HG02973 (cell line): ENCODE data around the gene CDC37.
"Not testable (repeated sequence)": the region's sequence is repeated elsewhere in the genome, so short reads cannot be mapped to it uniquely, and the experiment has no call there.

Experiments
- ATAC-seq: cut with Tn5 transposase; IDR thresholded peaks from one replicate; pipeline ENCODE4 v1.9.1; 2021; ENCODE audit warnings: moderate library complexity; ENCODE audit not compliant: unreplicated experiment

The CDC37 gene

DNA sequence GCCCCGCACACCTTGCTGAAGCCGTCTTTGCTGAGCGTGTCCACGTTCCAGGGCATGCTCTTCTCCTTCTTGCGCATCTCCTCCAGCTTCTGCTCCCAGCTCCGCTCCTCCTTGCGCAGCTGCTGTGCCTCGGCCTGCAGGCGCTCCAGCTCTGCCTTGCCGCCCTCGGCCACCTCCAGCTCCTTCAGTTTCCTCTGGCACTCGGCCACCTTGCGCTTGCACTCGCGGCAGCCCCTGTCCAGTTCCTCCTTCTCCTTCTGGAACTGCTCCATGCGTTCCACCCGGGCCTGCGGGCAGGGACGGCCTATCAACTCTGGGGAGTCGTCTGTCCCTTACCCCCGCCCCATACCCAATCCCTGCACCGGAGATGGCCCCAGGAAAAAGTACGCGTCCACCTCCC is 7.4 kb downstream of the CDC37 start:
- ATAC-seq = no peak

DNA sequence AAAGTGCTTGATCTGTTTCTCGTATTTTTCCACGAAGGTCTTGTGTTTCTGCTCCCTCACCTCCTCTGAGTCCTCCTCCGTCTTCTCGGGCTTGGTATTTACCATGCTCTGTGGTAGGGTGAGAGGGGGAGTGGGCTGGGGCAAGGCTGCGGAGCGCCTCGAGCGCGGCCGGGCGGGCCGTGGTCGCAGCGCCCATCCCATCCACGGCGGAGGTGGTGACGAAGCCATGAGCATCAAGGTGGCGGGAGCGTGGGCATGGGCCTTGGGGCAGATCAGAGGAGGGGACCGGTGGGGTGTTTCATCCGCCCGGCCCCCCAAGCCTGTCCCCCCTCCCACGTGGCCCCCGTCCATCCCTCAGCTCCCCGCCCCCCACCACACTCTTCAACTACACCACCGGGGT is 7.9 kb downstream of the CDC37 start:
- no peak for ATAC-seq

DNA sequence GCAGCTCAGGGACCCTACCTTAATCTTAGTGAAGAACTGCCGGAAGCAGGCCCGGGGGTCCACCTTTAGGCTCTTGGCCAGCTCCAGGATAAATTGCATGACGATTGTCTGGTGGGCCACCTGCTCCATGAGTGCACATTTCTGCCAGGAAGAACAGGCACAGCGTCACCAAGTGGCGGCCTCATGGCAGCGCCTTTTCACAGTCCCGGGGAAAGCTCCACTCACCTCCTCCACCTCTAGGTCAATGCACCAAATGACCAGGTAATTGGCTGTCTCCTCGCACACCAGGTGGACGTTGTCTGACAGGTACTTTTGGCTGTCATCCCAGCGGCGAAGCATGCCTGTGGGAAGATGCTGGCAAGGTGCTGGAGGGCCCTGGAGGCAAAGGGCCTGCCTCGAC is 8.3 kb downstream of the CDC37 start:
- no peak for ATAC-seq

DNA sequence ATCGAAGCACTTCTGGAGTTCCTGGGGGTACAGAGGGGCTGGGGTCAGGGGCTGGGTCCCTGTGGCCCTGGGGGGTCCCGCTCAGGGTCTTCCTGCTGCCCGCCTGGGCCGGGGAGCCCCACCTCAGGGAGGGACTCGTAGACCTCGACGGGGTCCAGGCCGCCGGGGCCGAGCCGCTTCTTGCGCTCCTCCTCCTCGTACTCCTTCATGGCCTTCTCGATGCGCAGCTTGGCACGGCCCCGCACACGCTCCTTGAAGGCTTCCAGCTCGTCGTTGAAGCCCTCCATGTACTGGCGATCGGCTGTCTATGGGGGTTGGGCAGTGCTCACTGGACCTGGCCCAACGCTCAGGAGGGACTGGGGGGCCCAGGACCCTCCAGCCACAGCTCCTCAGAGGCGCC is 10.2 kb downstream of the CDC37 start:
- ATAC-seq = no peak

DNA sequence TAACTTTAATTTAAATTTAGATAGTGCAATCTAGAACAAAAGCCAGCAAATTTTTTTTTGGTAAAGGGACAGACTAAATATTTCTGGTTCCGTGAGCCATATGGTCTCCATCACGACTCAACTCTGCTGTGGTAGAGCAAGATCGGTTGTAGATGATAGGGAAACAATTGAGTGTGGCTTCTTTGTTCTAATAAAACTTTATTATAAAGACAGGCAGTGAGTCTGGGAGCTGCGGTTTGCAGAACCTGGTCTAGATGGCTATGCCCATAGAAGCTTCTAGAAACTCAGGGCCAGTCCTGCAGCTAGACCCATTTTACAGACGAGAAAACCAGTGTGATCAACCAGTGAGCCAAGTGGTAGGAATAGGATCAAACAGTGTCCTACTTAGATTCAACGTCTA is 11.2 kb downstream of the CDC37 start:
- ATAC-seq = no peak

DNA sequence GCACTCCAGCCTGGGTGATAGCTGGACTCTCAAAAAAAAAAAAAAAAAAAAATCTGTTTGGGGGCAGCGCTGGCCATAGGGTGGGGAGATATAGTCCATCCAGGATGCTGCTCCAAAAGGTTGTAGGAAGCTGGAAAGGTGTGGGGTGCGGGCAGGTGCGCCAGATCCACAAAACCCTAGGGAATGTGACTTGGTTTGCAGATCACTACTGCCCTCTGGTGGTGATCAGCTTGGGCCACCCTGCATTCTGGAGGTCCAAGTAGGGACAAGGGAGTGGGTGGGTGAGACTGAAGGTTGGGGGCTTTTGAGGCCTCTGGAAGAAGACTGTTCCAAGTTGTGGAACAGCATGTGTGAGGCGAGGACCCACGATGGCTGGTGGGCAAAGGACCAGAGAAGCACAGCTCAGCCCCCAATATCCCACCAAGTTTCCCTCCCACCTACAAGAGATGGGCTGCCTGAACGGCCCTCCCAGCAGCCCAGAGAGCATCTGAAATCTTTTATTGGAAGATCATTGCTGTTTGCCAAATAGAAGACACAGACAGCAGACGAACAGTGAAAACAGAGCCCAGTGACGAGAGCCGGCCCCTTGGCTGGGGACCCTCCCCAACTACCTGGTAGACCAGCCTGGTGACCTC is 12.6 kb downstream of the CDC37 start:
- ATAC-seq = no peak

DNA sequence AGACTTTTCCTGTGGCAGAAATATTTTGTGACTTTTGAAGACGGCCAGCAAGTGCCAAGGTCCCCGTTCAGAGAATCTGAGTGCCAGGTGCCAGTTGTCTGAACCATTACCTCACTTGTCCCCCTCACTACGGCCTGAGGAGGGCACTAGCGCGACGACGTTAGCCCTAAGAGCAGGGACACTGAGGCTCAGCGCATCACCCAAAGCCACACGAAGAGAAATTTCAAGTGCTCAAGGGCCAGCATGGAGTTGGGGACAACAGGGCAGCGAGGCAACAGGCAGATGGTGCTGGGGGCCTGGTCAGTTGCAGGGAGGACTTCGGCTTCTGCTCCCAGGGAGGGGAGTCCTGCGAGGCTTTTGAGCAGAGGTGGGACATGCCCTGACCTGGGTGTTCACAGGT is 13.5 kb downstream of the CDC37 start:
- ATAC-seq = no peak

DNA sequence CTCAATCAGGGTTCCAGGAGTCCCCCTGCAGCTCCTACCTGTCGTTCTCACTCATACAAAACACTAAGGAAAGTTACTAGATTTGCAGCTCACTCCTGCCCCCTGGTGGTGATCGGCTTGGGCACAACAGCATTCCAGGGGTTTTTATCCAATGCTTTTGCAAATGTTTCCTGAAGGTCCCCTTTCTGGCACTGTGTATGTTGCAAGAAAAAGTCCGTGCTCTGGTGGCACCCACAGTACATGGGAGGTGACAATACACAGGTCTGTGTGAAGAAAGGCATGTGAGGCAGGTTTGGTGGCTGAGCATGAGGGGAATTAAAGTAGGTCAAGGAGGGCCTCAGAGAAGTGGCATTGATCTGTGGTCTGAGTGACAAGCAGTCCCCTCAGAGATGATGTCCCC is 14.4 kb downstream of the CDC37 start:
- ATAC-seq = no peak

DNA sequence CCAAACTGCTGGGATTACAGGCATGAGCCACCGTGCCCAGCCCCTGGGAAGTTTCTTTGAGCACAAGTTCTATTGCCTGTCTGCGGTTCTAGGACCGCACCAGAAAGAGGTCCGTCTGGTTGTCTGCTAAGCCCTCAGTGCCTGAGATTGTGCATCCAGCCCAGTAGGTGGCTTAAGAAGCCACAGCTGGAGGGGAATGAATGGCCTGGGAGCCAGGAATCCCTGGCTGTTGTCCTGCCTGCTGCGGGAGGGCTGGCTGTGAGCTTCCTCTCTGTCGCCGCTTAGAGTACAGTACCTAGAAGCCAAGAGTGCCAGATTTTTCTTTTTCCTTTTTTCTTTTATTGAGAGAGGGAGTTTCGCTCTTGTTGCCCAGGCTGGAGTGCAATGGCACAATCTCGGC is 18.8 kb downstream of the CDC37 start:
- ATAC-seq = no peak

DNA sequence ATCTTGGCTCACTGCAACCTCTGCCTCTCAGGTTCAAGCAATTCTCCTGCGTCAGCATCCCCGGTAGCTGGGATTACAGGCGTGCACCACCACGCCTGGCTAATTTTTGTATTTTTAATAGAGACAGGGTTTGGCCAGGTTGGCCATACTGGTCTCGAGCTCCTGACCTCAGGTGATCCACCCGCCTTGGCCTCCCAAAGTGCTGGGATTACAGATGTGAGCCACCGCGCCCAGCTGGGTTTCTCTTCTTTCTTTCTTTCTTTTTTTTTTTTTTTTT is 20.2 kb downstream of the CDC37 start:
- not testable (repeated sequence) for ATAC-seq

DNA sequence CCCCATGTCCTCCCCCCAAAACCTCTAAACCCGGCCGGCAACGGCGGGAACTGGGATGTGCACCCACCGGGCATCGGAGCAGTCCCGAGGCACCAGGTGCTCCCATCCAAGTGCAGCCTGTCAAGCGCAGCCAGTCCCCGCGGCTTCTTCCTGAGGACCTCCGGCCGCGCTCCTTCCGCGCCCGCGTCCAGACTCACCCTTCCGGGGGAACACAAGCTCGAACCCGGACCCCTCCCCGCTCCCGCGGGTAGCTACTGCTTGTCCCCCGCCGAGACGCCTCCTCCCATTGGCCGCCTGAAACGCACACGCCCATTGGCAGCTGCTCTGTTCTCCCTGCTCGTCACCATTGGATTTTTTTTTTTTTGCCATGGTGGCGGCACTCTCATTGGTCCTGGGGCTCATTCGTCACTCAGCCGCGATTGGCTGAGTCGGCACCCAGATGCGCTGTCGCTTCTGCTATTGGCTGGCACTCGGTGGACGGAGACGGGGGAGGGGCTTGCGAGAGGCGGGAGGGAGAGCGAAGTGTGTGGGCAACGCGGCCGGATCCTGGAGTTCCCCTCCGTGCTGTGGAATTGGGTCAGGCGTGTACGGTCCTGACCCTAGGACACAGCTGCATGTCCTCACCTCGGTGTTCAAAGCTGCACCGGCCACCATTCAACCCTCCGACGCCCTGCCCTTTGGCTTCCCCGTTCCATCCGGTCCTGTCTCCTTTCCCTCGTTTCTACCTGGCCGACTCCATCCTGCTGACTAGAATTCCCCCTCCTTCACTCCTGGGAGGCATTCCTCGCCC is 22.8 kb downstream of the CDC37 start, which contains the start of gene TYK2:
TYK2 (minus strand) TSS at position 260 of the 790 bp plus-strand sequence. CDS start 2,166 bp downstream, outside the sequence.
- ATAC-seq = peak; percentile 81

DNA sequence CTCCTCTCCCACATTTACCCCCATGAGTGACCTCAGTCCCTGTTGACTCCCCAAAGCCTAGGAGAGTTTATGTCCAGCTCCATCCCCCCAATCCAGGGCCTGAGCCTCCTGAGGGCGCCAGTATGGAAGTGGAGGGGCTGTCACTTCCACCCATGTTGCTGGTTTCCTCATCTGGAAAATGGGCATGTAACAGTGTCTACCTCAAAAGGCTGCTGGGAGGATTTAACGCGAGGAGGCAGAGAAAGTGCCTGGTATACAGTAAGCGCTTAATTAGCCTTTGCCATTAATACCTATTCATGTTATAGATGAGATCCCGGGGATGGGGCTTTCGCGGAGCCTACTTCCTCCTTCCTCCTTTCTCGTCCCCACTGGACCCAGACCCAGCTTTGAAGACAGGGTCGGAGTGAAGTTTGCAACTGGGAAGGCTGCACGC is 23.4 kb downstream of the CDC37 start:
- ATAC-seq = no peak

DNA sequence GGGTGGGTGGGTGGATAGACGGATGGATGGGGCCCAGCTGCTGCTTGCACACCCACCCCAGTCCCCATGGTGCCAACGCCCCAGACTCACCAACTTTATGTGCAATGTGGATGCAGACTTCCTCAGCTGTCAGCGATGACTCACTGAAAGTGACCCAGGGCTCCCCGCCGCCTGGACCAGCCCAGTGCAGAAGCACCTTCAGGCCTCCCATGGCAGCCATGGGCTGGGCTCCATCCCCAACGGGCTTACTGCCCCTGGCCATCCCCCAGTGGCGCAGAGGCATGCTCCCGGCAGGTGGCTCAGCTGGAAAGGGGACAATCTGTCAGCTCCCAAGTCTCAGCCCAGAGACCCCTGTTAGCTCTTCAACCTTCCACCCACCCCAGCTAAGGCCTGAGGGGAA is 25.2 kb downstream of the CDC37 start:
- ATAC-seq = no peak

DNA sequence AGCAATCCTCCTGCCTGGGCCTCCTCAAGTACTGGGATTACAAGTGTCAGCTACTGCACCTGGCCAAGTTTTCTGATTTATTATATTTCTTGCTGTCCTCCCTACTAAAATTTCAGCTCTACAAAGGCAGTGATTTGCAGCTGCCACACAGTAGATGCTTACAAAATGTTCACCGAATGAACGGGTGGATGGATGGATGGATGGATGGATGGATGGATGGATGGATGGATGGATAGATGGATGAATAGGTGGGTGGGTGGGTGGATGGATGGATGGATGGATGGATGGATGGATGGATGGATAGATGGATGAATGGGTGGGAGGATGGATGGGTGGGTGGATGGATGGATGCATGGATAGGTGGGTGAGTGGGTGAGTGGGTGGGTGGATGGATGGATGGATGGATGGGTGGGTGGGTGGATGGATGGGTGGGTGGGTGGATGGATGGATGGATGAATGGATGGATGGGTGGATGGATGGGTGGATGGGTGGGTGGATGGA is 26.2 kb downstream of the CDC37 start:
- ATAC-seq = not testable (repeated sequence)

DNA sequence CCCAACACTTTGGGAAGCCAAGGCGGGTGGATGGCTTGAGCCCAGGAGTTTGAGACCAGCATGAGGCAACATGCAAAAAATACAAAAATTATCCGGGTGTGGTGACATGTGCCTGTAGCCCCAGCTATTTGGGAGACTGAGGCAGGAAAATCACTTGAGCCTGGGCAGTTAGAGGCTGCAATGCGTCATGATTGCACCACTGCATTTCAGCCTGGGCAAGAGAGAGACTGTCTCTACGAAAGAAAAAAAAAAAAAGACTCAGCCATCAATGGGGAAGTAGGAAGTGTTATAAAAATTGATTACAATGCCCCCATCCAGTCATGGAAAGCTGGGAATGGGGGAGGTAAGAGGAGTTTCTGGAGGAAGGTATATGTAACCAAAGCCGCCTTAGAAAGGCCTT is 28.4 kb downstream of the CDC37 start:
- no peak for ATAC-seq

DNA sequence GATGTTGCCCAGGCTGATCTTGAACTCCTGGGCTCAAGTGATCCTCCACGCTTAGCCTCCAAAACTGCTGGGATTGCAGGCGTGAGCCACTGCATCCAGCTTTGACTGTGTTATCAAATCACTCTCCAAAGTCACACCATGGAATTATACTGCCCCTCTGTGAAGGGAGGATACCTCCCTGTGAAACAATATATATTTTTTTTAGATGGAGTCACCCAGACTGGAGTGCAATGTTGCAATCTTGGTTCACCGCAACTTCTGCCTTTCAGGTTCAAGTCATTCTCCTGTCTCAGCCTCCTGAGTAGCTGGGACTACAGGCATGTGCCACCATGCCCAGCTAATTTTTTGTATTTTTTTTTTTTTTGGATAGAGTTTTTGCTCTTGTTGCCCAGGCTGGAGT is 30.7 kb downstream of the CDC37 start:
- no peak for ATAC-seq

DNA sequence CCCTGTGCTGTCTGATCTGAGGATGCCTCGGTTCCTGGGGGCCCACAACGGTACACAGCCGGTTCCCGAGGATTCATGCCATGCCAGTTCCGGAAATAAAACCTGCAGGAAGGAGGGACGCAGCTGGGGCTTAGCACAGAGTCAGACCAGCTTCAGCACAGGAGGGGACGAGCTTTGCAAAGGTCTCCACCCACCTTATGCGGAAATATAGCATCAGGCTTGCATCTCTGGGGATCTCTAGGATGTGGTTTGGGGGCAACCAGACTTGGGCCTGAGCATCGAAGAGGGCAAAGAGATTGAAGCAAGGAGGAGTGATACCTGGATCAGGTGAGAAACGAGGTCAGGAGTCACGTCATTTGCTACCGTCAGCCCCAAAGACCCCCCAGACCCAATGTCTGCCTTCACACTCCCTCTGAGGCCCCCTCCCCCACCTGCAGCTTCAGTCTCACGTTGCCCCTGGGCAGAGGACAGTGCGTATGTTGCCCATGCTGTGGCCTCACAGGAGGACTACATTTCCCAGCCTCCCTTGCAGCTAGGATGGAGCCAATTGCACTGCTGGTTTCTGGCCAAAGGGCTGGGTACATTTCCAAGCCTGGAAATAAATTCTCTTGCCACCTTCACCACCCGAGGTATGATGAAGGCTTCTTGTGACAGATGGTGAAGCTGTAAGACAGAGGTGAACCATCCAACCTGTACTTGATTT is 35.1 kb downstream of the CDC37 start:
- no peak for ATAC-seq

DNA sequence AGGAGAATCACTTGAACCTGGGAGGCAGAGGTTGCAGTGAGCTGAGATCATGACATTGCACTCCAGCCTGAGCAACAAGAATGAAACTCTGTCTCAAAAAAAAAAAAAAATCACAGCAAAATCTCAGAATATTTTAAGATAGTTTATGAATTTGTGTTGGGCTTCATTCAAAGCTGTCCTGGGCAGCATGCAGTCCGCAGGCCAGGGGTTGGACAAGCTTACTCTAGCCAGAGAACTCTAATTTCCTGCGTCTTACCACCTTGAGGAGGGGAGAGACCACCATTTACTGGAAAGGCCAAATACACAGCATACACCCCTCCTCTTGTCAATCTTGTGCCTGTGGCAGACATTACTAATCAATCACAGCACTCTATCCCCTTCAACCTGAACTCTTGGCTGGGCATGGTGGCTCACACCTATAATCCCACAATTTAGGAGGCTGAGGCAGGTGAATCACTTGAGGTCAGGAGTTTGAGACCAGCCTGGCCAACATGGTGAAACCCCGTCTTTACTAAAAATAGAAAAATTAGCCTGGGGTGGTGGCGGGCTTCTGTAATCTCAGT is 36.3 kb downstream of the CDC37 start:
- ATAC-seq = not testable (repeated sequence)

DNA sequence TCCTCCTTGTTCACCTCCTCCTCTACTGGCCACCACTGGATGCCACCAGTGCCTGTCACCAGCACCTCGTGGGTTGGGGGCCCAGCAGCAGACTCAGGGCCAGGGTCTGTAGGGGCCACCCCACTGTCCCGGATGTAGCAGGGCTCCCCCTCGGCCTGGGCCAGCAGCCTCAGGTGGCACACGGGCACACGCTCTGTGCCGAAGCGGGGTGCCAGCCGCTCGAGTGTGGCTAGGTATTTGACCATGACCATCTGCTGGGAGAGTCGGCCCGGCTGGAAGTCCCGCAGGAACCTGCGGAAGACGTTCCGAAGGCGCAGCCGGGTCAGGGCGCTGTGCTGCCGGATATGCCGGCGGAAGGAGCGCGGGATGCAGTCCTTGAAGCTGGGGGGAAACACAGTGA is 37.8 kb downstream of the CDC37 start:
- ATAC-seq = no peak

DNA sequence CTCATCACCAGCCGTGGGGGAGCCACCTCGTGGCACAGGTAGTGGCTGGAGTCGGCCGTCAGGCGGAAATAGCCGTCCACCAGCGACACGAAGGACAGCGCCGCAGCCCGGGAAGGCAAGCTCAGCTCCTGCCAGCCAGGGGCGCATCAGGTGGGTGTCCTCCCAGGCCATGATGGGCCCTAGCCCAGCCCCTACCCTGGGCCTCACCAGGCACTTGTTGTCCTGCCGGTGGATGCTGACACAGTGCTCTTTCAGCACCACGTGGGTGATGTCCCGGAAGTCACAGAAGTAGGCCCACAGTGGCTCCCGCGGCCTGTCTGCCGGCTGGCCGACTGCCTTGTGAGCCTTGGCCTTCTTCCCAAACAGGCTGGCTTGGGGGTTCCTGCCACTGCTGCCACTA is 38.7 kb downstream of the CDC37 start:
- ATAC-seq = no peak

DNA sequence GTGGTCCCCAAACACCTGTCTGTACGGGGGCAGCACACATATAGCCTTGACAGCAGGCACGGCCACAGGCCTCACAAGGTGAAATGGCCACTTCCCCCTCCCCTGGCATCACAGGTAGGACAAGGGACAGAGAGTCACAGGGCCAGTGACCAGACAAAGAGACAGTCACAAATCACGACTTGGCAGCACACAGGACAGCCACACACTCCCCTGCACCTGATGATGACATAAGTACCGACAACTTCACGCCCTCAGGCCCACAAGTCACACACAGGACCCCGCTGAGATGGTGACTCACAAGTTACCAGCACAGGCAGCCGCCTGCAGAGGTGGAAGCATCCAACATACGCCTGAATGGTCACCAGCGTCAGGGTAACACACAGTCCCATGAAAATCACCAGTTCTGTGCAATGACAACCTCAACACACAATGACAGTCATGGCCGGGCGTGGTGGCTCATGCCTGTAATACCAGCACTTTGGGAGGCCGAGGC is 39.5 kb downstream of the CDC37 start:
- no peak for ATAC-seq
